HepG2 (cell line): ENCODE data around the gene FGFR4. TPM values are rescaled to one million over a fixed set of nuclear protein-coding genes. Genes with fewer than 3 reads are reported as not detected.

Experiments
- ATAC-seq: fragments of 200-7000 bp; cut with Tn5 transposase; 3 replicates; pipeline ENCODE4 v1.9.1; 2020; ENCODE audit warnings: mild to moderate bottlenecking, moderate library complexity
- BruUV-seq: library from RNA; stranded (reverse); fragments of 400-500 nt; replicated peaks from 2 replicates; lab custom pipeline; 2021; lab: Mats Ljungman, UMichigan
- CTCF ChIA-PET: fragments of 300-600 bp; formaldehyde crosslinking; extraction: SDS; loops from one replicate; lab custom pipeline; 2021; ENCODE audit warnings: low total read pairs, inconsistent platforms, low intra/inter-chr PET ratio; lab: Yijun Ruan, JAX
- POLR2A ChIA-PET: fragments of 350-600 bp; sonication (Branson Sonifier 250); formaldehyde crosslinking; loops from one replicate; lab custom pipeline; 2020; ENCODE audit warnings: antibody characterized with exemption, inconsistent platforms; lab: Yijun Ruan, JAX
- DNase-seq: peaks from one replicate; pipeline ENCODE4 v3.0.0-alpha.2; 2015; ENCODE audit warnings: low spot score
- FAIRE-seq: peaks from 3 replicates; lab custom pipeline; 2011; peaks lifted over from hg19 to GRCh38; lab: Jason Lieb, UNC
- H2AFZ ChIP-seq: one replicate; pipeline ENCODE4 v1.6.1; 2011; ENCODE audit warnings: low read length, inconsistent platforms
- H3K27ac ChIP-seq: fragments of 300-600 bp; 3 replicates; pipeline ENCODE4 v1.8.0; 2011; ENCODE audit warnings: mixed run types, mild to moderate bottlenecking, mixed read lengths, low read length, inconsistent platforms; ENCODE audit not compliant: insufficient read depth; ENCODE audit errors: extremely low read length
- H3K27me3 ChIP-seq, 2 experiments: fragments of 200-600 bp in 1 of 2; 2 replicates in 1 of 2; 3 replicates in 1 of 2; pipeline versions ENCODE4 v1.6.0 to v1.8.0; 2011; ENCODE audit warnings: low read length in 2 of 2, mild to moderate bottlenecking in 2 of 2, moderate library complexity in 2 of 2, inconsistent platforms in 1 of 2; ENCODE audit not compliant: insufficient read depth in 2 of 2, control insufficient read depth in 1 of 2
- H3K36me3 ChIP-seq, 2 experiments: fragments of 200-600 bp in 1 of 2; replicated peaks in 1 of 2; 2 replicates in 1 of 2; 3 replicates in 1 of 2; pipeline versions ENCODE4 v1.5.1 to v1.8.0; 2011; ENCODE audit warnings: low read length in 2 of 2, inconsistent platforms in 1 of 2; ENCODE audit not compliant: insufficient read depth in 2 of 2, control insufficient read depth in 1 of 2
- H3K4me1 ChIP-seq: 2 replicates; pipeline ENCODE4 v1.5.1; 2012; ENCODE audit warnings: low read length, inconsistent platforms; ENCODE audit not compliant: insufficient read depth
- H3K4me2 ChIP-seq: 2 replicates; pipeline ENCODE4 v1.6.0; 2011; ENCODE audit warnings: low read depth, low read length, inconsistent platforms
- H3K4me3 ChIP-seq, 3 experiments: fragments of 200-600 bp in 1 of 3; sonication (generic), shearing (Covaris generic) in 1 of 3; replicated peaks in 1 of 3; 2 replicates each; pipeline ENCODE4 v1.5.1; 2011 to 2016; ENCODE audit warnings: low read length in 3 of 3, inconsistent platforms in 2 of 3, low read depth in 2 of 3, mild to moderate bottlenecking in 2 of 3, control low read depth in 1 of 3, mixed read lengths in 1 of 3; ENCODE audit not compliant: insufficient read depth in 1 of 3
- H3K79me2 ChIP-seq: one replicate; pipeline ENCODE4 v1.6.1; 2011; ENCODE audit warnings: low read length, inconsistent platforms; ENCODE audit not compliant: insufficient read depth
- H3K9ac ChIP-seq: 2 replicates; pipeline ENCODE4 v1.6.0; 2011; ENCODE audit warnings: mild to moderate bottlenecking, low read depth, low read length, inconsistent platforms; ENCODE audit not compliant: insufficient read depth
- H3K9me3 ChIP-seq: 2 replicates; pipeline ENCODE4 v1.5.1; 2012; ENCODE audit warnings: mild to moderate bottlenecking, low read length
- H4K20me1 ChIP-seq: 2 replicates; pipeline ENCODE4 v1.6.0; 2011; ENCODE audit warnings: inconsistent platforms, mild to moderate bottlenecking, low read length, moderate library complexity; ENCODE audit not compliant: insufficient read depth
- HNRNPL ChIP-seq: fragments of 200-400 bp; formaldehyde crosslinking; IDR thresholded peaks from 2 replicates; pipeline ENCODE4 v1.6.1; 2017; ENCODE audit warnings: mild to moderate bottlenecking, low read depth, low read length
- KDM2A ChIP-seq: sonication (generic); formaldehyde crosslinking; IDR thresholded peaks from 2 replicates; pipeline ENCODE4 v1.4.0; 2020; ENCODE audit warnings: low read depth, missing genetic modification reagents, borderline replicate concordance
- KDM5B ChIP-seq: sonication (generic); formaldehyde crosslinking; IDR thresholded peaks from 2 replicates; pipeline ENCODE4 v1.4.0; 2020; ENCODE audit warnings: missing genetic modification reagents, mild to moderate bottlenecking, borderline replicate concordance
- KDM6A ChIP-seq: IDR thresholded peaks from 2 replicates; pipeline ENCODE4 v1.6.1; 2016; ENCODE audit warnings: low read depth
- TRAFD1 ChIP-seq: sonication (generic); formaldehyde crosslinking; IDR thresholded peaks from 2 replicates; pipeline ENCODE4 v1.5.1; 2020; ENCODE audit warnings: missing genetic modification reagents, mild to moderate bottlenecking, borderline replicate concordance
- XRCC5 ChIP-seq: fragments of 200-400 bp; formaldehyde crosslinking; optimal IDR thresholded peaks from 2 replicates; pipeline ENCODE3; 2017; ENCODE audit warnings: mild to moderate bottlenecking, low read length
- ZC3H13 ChIP-seq: sonication (generic); formaldehyde crosslinking; IDR thresholded peaks from 2 replicates; pipeline ENCODE4 v1.8.1; 2023; ENCODE audit warnings: mild to moderate bottlenecking, missing genetic modification reagents, moderate library complexity
- ZNF160 ChIP-seq: sonication (generic); formaldehyde crosslinking; IDR thresholded peaks from 2 replicates; pipeline ENCODE4 v1.8.0; 2022; ENCODE audit warnings: mild to moderate bottlenecking, inconsistent platforms, missing genetic modification reagents
- ZNF329 ChIP-seq: sonication (generic); formaldehyde crosslinking; IDR thresholded peaks from 2 replicates; pipeline ENCODE4 v1.9.0; 2021; ENCODE audit warnings: low read depth, mild to moderate bottlenecking, missing genetic modification reagents
- ZNF672 ChIP-seq: sonication (generic); formaldehyde crosslinking; IDR thresholded peaks from 2 replicates; pipeline ENCODE4 v1.8.1; 2022; ENCODE audit warnings: missing genetic modification reagents
- WGBS: methylation state at CpG from one replicate; pipeline ENCODE4 v1.1.6; 2017; ENCODE audit warnings: low lambda C conversion rate; 5-methylcytosine and 5-hydroxymethylcytosine counted together
- in situ Hi-C: cut with HindIII; loops from 2 replicates; pipeline ENCODE4 v1.10.0; 2017; ENCODE audit warnings: low pct_unique_long_range_greater_than_20kb; ENCODE audit not compliant: extremely low pct_ligation_motif_present
- intact Hi-C: fragments of 100-400 bp; cut with micrococcal nuclease; formaldehyde crosslinking; loops from one replicate; pipeline ENCODE4 v1.10.0; 2022; ENCODE audit not compliant: unreplicated experiment
- polyA plus RNA-seq, 8 experiments: library from polyadenylated mRNA; depleted of rRNA in 3 of 8; stranded (reverse) in 7 of 8; unstranded in 1 of 8; fragments of >200 nt; fragmentation: Illumina TruSeq in 4 of 8; extraction: Trizol in 4 of 8; gene quantifications; 2 replicates each; pipeline versions ENCODE4 v1.2.1 to v1.2.3, GENCODE V29; 2011 to 2016; ENCODE audit warnings: low read depth in 4 of 8, missing spikeins in 1 of 8, mixed read lengths in 1 of 8; ENCODE audit not compliant: insufficient read depth in 1 of 8
- total RNA-seq, 5 experiments: library from RNA; depleted of rRNA; stranded (reverse); fragments of >200 nt; fragmentation: Illumina TruSeq; extraction: Trizol; gene quantifications; 2 replicates each; pipeline ENCODE4 v1.2.3, GENCODE V29; 2016; ENCODE audit warnings: low read depth in 1 of 5

FGFR4 gene
- total and polyA plus RNA-seq, 2 of the 13 experiments (the other 11 are each of a cell fraction or from before 2014, with no cell fraction given): 129 to 219 TPM

GRCh38 chr5:177071666-177072385, 14.9 kb upstream of the FGFR4 start (continued):
- TF ChIP-seq TRAFD1 (CRISPR knock-in tag) (no peak), XRCC5 (peak; percentile 57), ZNF160 (CRISPR knock-in tag) (no peak), ZC3H13 (CRISPR knock-in tag) (no peak), ZNF672 (CRISPR knock-in tag) (no peak), KDM2A (CRISPR knock-in tag) (peak; percentile 45; the same call in 1 of the 2 replicates), HNRNPL (no peak)

- no peaks in the 10 kb centered on the region for H3K27me3 ChIP-seq
- H3K79me2 ChIP-seq: no peaks in the 10 kb centered on the region
- CTCF ChIA-PET: no interaction called here
- H3K9ac ChIP-seq: no peak overlapping the region
- FAIRE-seq: no peak
- no peaks in the 10 kb centered on the region for H4K20me1 ChIP-seq
- POLR2A ChIA-PET: interaction anchor here (1.0 to 13.3 kb wide), 2 partner anchors 9 to 21 kb away, joined by 6 to 119 read pairs; partner anchors contain the start of gene FGFR4
- intact Hi-C loops: no loop called here
- no TSS peak for BruUV-seq
- ATAC-seq: no peak
- WGBS: 83% methylated on average over 2 of the region's 2 CpGs
- peaks cover 17% of the 10 kb centered on the region for H3K4me1 ChIP-seq
- H3K36me3 ChIP-seq: no peaks in the 10 kb centered on the region
- TF ChIP-seq ZNF329 (CRISPR knock-in tag): peak; percentile 97
- TF ChIP-seq KDM5B: no peak
- no peak for TF ChIP-seq KDM6A
- TF ChIP-seq, all 625 proteins: peak for 1
- Histone ChIP-seq H2AFZ (no peak overlapping the region), H3K4me2 (no peak overlapping the region), H3K27ac (no peak overlapping the region), H3K9me3 (no peaks in the 10 kb centered on the region), H3K4me3 (no peak overlapping the region)
- in situ Hi-C loops: no loop called here
- no peak for DNase-seq
Observed at GRCh38 chr5:177077335-177077734, 9.4 kb upstream of the FGFR4 start.
